GM23338 (cell line): Measurements from ENCODE around the gene GFOD1. TPM values are rescaled to one million over a fixed set of nuclear protein-coding genes. Genes with fewer than 3 reads are reported as not detected.

Experiments
- ATAC-seq: fragments of 200-7000 bp; cut with Tn5 transposase; 3 replicates; pipeline ENCODE4 v1.9.1; 2020
- DNase-seq: peaks from one replicate; pipeline ENCODE4 v3.0.0-alpha.2; 2015; ENCODE audit warnings: low spot score
- H2AFZ ChIP-seq: fragments of 200-600 bp; sonication (generic); 2 replicates; pipeline ENCODE4 v1.8.0; 2016; ENCODE audit warnings: antibody characterized with exemption, mild to moderate bottlenecking, moderate library complexity
- H3F3A ChIP-seq: fragments of 200-600 bp; sonication (generic); replicated peaks from 2 replicates; pipeline ENCODE4 v1.8.0; 2017; ENCODE audit warnings: antibody characterized with exemption, mixed run types, low read depth
- H3K27ac ChIP-seq: fragments of 200-600 bp; sonication (generic); 2 replicates; pipeline ENCODE4 v1.6.1; 2016; ENCODE audit warnings: low read depth
- H3K27me3 ChIP-seq: fragments of 200-600 bp; sonication (generic); 2 replicates; pipeline ENCODE4 v1.8.0; 2016; ENCODE audit warnings: mild to moderate bottlenecking, mixed run types, moderate library complexity; ENCODE audit not compliant: insufficient read depth
- H3K36me3 ChIP-seq: fragments of 200-600 bp; sonication (generic); 2 replicates; pipeline ENCODE4 v1.8.0; 2016; ENCODE audit warnings: mild to moderate bottlenecking; ENCODE audit not compliant: insufficient read depth
- H3K4me1 ChIP-seq: fragments of 200-600 bp; sonication (generic); 2 replicates; pipeline ENCODE4 v1.8.0; 2016; ENCODE audit warnings: mild to moderate bottlenecking, moderate library complexity; ENCODE audit not compliant: insufficient read depth
- H3K4me2 ChIP-seq: fragments of 200-600 bp; sonication (generic); 2 replicates; pipeline ENCODE4 v1.7.1; 2017; ENCODE audit warnings: mixed run types
- H3K4me3 ChIP-seq: fragments of 200-600 bp; sonication (generic); 2 replicates; pipeline ENCODE4 v1.6.1; 2016; ENCODE audit warnings: mixed run types
- H3K79me2 ChIP-seq: fragments of 200-600 bp; sonication (generic); replicated peaks from 2 replicates; pipeline ENCODE4 v1.8.0; 2017; ENCODE audit warnings: mild to moderate bottlenecking; ENCODE audit not compliant: insufficient read depth
- H3K9me2 ChIP-seq: fragments of 200-600 bp; sonication (generic); 2 replicates; pipeline ENCODE4 v1.8.0; 2017; ENCODE audit not compliant: insufficient read depth
- H4K20me1 ChIP-seq: fragments of 200-600 bp; sonication (generic); replicated peaks from 2 replicates; pipeline ENCODE4 v1.8.0; 2017; ENCODE audit warnings: mild to moderate bottlenecking; ENCODE audit not compliant: insufficient read depth
- H3K27ac Mint-ChIP-seq: 2 replicates; pipeline ENCODE4 v1.8.0; 2020; ENCODE audit warnings: inconsistent platforms, mild to moderate bottlenecking, moderate library complexity, mixed read lengths
- H3K27me3 Mint-ChIP-seq: 3 replicates; pipeline ENCODE4 v1.8.0; 2022; ENCODE audit warnings: low read depth, mild to moderate bottlenecking, moderate library complexity, mixed read lengths, inconsistent platforms; ENCODE audit not compliant: insufficient read depth, poor library complexity
- H3K36me3 Mint-ChIP-seq: 3 replicates; pipeline ENCODE4 v1.8.0; 2021; ENCODE audit warnings: low read depth, mild to moderate bottlenecking, inconsistent platforms, moderate library complexity, mixed read lengths
- H3K4me1 Mint-ChIP-seq: 3 replicates; pipeline ENCODE4 v1.8.0; 2020; ENCODE audit warnings: mild to moderate bottlenecking, inconsistent platforms, mixed read lengths
- H3K4me3 Mint-ChIP-seq: 3 replicates; pipeline ENCODE4 v1.8.0; 2021; ENCODE audit warnings: moderate library complexity, mild to moderate bottlenecking, inconsistent platforms, mixed read lengths
- H3K9me3 Mint-ChIP-seq: 3 replicates; pipeline ENCODE4 v1.8.0; 2020; ENCODE audit warnings: moderate library complexity, mild to moderate bottlenecking, inconsistent platforms, mixed read lengths
- CREB1 ChIP-seq: fragments of 250-450 bp; sonication (Bioruptor Pico); IDR thresholded peaks from 2 replicates; pipeline ENCODE4 v1.5.0; 2020; ENCODE audit warnings: low read depth, mild to moderate bottlenecking, moderate library complexity
- EZH2 ChIP-seq: fragments of 200-600 bp; sonication (generic); IDR thresholded peaks from one replicate; pipeline ENCODE4 v1.8.0; 2017; ENCODE audit warnings: antibody characterized with exemption, mild to moderate bottlenecking, low read depth; ENCODE audit not compliant: unreplicated experiment
- EZH2phosphoT487 ChIP-seq: fragments of 200-600 bp; sonication (generic); IDR thresholded peaks from one replicate; pipeline ENCODE4 v1.8.1; 2018; ENCODE audit warnings: antibody characterized with exemption; ENCODE audit not compliant: unreplicated experiment
- JUNB ChIP-seq: IDR thresholded peaks from one replicate; pipeline ENCODE4 v1.6.1; 2016; ENCODE audit warnings: antibody characterized with exemption; ENCODE audit not compliant: unreplicated experiment
- NANOG ChIP-seq: IDR thresholded peaks from 2 replicates; pipeline ENCODE4 v1.6.1; 2016; ENCODE audit warnings: antibody characterized with exemption, borderline replicate concordance
- POLR2AphosphoS5 ChIP-seq: IDR thresholded peaks from 2 replicates; pipeline ENCODE4 v1.6.1; 2016; ENCODE audit warnings: antibody characterized with exemption, low read depth
- ZNF114 ChIP-seq: fragments of 250-450 bp; sonication (Bioruptor Pico); IDR thresholded peaks from 2 replicates; pipeline ENCODE4 v1.5.0; 2020; ENCODE audit warnings: mild to moderate bottlenecking, moderate library complexity
- polyA plus RNA-seq: library from polyadenylated mRNA; unstranded; fragments of >200 nt; fragmentation: Nextera tagmentation; extraction: Ambion mirVana; gene quantifications from 2 replicates; pipeline ENCODE4 v1.2.1, GENCODE V29; 2016
- total RNA-seq: library from RNA; depleted of rRNA; stranded (reverse); fragments of >200 nt; shearing (Covaris generic); gene quantifications from 2 replicates; pipeline ENCODE4 v1.2.3, GENCODE V29; 2014
- TF ChIP-seq, protein P1 (sequence below): fragments of 250-450 bp; sonication (Bioruptor Pico); IDR thresholded peaks from 2 replicates; pipeline ENCODE4 v1.5.0; 2020; ENCODE audit warnings: mild to moderate bottlenecking, moderate library complexity
- TF ChIP-seq, protein P2 (sequence below): IDR thresholded peaks from one replicate; pipeline ENCODE4 v1.6.1; 2018; ENCODE audit warnings: antibody characterized with exemption; ENCODE audit not compliant: unreplicated experiment
- TF ChIP-seq, protein P3 (sequence below): IDR thresholded peaks from 2 replicates; pipeline ENCODE4 v1.6.1; 2016; ENCODE audit warnings: antibody characterized with exemption
- TF ChIP-seq, protein P4 (sequence below), 2 experiments: fragments of 200-600 bp in 1 of 2; sonication (generic) in 1 of 2; conservative IDR thresholded peaks; 2 replicates each; pipeline versions ENCODE4 v1.5.1 to v1.6.1; 2016 to 2017; ENCODE audit warnings: antibody characterized with exemption in 2 of 2, low read depth in 2 of 2, mild to moderate bottlenecking in 2 of 2, moderate library complexity in 1 of 2

GFOD1 gene
- total and polyA plus RNA-seq, 2 experiments from 2014 or later = 4.9 to 12.8 TPM

DNA sequence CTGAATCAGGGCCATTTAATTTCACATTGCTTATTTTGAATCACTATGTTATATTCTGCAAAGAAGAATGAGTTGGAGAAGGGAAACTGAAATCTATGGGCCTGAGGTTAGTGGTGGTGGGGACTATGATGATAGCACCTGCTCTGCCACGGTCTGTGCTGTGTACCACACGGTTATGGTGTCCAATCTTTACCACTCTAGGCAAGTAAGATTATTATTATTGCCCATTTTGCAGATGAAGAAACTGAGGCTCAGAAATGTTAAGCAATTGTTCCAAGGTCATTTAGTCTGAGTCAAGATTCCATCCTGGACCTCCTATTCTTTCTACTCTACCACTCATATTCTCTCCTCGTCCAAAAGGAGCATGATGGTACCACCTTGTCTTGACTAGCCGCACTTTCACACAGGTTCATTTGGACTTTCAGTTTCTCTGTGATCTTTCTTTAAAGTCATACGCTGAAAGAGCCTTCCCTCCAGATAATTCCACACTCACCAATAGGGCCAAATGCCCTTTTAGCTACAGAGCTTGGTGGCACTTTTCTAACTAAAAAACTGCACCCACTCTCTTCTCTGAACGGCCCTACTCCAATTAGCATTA lies 56.2 kb downstream of the GFOD1 start:
- Histone ChIP-seq H3K27ac (peak overlapping the region; percentile 35; the same call in 1 of the 2 replicates), H3K4me1 (peaks cover 30% of the 10 kb centered on the region), H3K9me2 (no peaks in the 10 kb centered on the region), H4K20me1 (no peaks in the 10 kb centered on the region), H3K4me3 (no peak overlapping the region), H3F3A (no peaks in the 10 kb centered on the region; the same call in 1 of the 2 replicates), H2AFZ (no peak overlapping the region), H3K27me3 (no peaks in the 10 kb centered on the region), H3K79me2 (peaks cover 2% of the 10 kb centered on the region), H3K36me3 (no peaks in the 10 kb centered on the region), H3K4me2 (peak overlapping the region; percentile 41; the same call in 1 of the 2 replicates)
- peaks cover 44% of the 10 kb centered on the region for H3K4me1 Mint-ChIP-seq
- no peaks in the 10 kb centered on the region for H3K36me3 Mint-ChIP-seq
- H3K27me3 Mint-ChIP-seq = peaks cover 6% of the 10 kb centered on the region
- TF ChIP-seq, protein P1, sequence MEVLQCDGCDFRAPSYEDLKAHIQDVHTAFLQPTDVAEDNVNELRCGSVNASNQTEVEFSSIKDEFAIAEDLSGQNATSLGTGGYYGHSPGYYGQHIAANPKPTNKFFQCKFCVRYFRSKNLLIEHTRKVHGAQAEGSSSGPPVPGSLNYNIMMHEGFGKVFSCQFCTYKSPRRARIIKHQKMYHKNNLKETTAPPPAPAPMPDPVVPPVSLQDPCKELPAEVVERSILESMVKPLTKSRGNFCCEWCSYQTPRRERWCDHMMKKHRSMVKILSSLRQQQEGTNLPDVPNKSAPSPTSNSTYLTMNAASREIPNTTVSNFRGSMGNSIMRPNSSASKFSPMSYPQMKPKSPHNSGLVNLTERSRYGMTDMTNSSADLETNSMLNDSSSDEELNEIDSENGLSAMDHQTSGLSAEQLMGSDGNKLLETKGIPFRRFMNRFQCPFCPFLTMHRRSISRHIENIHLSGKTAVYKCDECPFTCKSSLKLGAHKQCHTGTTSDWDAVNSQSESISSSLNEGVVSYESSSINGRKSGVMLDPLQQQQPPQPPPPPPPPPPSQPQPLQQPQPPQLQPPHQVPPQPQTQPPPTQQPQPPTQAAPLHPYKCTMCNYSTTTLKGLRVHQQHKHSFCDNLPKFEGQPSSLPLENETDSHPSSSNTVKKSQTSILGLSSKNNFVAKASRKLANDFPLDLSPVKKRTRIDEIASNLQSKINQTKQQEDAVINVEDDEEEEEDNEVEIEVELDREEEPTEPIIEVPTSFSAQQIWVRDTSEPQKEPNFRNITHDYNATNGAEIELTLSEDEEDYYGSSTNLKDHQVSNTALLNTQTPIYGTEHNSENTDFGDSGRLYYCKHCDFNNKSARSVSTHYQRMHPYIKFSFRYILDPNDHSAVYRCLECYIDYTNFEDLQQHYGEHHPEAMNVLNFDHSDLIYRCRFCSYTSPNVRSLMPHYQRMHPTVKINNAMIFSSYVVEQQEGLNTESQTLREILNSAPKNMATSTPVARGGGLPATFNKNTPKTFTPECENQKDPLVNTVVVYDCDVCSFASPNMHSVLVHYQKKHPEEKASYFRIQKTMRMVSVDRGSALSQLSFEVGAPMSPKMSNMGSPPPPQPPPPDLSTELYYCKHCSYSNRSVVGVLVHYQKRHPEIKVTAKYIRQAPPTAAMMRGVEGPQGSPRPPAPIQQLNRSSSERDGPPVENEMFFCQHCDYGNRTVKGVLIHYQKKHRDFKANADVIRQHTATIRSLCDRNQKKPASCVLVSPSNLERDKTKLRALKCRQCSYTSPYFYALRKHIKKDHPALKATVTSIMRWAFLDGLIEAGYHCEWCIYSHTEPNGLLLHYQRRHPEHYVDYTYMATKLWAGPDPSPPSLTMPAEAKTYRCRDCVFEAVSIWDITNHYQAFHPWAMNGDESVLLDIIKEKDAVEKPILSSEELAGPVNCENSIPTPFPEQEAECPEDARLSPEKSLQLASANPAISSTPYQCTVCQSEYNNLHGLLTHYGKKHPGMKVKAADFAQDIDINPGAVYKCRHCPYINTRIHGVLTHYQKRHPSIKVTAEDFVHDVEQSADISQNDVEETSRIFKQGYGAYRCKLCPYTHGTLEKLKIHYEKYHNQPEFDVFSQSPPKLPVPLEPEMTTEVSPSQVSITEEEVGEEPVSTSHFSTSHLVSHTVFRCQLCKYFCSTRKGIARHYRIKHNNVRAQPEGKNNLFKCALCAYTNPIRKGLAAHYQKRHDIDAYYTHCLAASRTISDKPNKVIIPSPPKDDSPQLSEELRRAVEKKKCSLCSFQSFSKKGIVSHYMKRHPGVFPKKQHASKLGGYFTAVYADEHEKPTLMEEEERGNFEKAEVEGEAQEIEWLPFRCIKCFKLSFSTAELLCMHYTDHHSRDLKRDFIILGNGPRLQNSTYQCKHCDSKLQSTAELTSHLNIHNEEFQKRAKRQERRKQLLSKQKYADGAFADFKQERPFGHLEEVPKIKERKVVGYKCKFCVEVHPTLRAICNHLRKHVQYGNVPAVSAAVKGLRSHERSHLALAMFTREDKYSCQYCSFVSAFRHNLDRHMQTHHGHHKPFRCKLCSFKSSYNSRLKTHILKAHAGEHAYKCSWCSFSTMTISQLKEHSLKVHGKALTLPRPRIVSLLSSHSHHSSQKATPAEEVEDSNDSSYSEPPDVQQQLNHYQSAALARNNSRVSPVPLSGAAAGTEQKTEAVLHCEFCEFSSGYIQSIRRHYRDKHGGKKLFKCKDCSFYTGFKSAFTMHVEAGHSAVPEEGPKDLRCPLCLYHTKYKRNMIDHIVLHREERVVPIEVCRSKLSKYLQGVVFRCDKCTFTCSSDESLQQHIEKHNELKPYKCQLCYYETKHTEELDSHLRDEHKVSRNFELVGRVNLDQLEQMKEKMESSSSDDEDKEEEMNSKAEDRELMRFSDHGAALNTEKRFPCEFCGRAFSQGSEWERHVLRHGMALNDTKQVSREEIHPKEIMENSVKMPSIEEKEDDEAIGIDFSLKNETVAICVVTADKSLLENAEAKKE (CRISPR knock-in tag) = no peak
- no peak for TF ChIP-seq JUNB
- no peak for TF ChIP-seq EZH2
- TF ChIP-seq CREB1 = no peak
- TF ChIP-seq, protein P2, sequence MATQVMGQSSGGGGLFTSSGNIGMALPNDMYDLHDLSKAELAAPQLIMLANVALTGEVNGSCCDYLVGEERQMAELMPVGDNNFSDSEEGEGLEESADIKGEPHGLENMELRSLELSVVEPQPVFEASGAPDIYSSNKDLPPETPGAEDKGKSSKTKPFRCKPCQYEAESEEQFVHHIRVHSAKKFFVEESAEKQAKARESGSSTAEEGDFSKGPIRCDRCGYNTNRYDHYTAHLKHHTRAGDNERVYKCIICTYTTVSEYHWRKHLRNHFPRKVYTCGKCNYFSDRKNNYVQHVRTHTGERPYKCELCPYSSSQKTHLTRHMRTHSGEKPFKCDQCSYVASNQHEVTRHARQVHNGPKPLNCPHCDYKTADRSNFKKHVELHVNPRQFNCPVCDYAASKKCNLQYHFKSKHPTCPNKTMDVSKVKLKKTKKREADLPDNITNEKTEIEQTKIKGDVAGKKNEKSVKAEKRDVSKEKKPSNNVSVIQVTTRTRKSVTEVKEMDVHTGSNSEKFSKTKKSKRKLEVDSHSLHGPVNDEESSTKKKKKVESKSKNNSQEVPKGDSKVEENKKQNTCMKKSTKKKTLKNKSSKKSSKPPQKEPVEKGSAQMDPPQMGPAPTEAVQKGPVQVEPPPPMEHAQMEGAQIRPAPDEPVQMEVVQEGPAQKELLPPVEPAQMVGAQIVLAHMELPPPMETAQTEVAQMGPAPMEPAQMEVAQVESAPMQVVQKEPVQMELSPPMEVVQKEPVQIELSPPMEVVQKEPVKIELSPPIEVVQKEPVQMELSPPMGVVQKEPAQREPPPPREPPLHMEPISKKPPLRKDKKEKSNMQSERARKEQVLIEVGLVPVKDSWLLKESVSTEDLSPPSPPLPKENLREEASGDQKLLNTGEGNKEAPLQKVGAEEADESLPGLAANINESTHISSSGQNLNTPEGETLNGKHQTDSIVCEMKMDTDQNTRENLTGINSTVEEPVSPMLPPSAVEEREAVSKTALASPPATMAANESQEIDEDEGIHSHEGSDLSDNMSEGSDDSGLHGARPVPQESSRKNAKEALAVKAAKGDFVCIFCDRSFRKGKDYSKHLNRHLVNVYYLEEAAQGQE = no peak
- TF ChIP-seq, protein P3, sequence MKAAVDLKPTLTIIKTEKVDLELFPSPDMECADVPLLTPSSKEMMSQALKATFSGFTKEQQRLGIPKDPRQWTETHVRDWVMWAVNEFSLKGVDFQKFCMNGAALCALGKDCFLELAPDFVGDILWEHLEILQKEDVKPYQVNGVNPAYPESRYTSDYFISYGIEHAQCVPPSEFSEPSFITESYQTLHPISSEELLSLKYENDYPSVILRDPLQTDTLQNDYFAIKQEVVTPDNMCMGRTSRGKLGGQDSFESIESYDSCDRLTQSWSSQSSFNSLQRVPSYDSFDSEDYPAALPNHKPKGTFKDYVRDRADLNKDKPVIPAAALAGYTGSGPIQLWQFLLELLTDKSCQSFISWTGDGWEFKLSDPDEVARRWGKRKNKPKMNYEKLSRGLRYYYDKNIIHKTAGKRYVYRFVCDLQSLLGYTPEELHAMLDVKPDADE = no peak
- TF ChIP-seq, protein P4, sequence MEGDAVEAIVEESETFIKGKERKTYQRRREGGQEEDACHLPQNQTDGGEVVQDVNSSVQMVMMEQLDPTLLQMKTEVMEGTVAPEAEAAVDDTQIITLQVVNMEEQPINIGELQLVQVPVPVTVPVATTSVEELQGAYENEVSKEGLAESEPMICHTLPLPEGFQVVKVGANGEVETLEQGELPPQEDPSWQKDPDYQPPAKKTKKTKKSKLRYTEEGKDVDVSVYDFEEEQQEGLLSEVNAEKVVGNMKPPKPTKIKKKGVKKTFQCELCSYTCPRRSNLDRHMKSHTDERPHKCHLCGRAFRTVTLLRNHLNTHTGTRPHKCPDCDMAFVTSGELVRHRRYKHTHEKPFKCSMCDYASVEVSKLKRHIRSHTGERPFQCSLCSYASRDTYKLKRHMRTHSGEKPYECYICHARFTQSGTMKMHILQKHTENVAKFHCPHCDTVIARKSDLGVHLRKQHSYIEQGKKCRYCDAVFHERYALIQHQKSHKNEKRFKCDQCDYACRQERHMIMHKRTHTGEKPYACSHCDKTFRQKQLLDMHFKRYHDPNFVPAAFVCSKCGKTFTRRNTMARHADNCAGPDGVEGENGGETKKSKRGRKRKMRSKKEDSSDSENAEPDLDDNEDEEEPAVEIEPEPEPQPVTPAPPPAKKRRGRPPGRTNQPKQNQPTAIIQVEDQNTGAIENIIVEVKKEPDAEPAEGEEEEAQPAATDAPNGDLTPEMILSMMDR (conservative IDR thresholded peaks at IDR 0.05; ENCODE audit: low read depth in 2 of 2) = no peak
- TF ChIP-seq EZH2phosphoT487 = no peak
- no peak for TF ChIP-seq ZNF114 (CRISPR knock-in tag)
- no peak for TF ChIP-seq NANOG
- TF ChIP-seq POLR2AphosphoS5 = no peak
- H3K27ac Mint-ChIP-seq = no peak overlapping the region
- no peak for ATAC-seq
- H3K4me3 Mint-ChIP-seq = no peak overlapping the region
- H3K9me3 Mint-ChIP-seq = peaks cover 3% of the 10 kb centered on the region; the same call in 1 of the 3 replicates
- no peak for DNase-seq
